GM19193 (cell line): Measurements from ENCODE around the gene AIDA.

Experiments
- POLR2A ChIP-seq: IDR thresholded peaks from 4 replicates; pipeline ENCODE4 v1.6.1; 2011; ENCODE audit not compliant: insufficient read depth, insufficient read length; ENCODE audit errors: extremely low read depth

AIDA gene

DNA sequence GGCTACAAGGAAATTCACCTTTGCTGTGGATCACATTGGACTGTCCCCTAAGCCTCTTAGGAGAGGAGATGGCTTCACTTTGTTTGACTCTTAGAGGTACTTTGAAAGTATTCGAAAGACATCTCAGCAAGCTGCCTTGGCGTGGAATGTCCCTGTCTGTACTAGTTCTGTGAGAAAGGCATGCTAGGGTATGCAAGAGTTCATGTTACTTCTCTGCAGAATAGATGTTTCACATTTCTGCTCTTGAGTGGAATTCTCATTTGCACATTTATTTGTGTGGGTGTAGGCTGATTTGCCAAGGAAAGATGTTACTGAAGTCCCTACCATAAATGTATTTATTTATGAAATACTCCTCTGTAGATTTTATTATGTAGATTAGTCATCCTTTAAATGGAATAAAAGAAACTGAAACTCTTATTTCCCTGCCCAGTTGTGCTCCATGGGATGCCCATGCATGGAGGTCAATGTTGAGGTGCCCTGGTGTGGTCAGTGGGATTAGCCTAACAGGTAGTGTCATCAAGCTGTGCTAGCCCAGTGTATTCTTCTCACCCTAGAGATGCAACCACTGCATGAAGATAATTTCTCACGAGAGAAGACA lies 80.6 kb downstream of the AIDA start:
- no peak for TF ChIP-seq POLR2A

DNA sequence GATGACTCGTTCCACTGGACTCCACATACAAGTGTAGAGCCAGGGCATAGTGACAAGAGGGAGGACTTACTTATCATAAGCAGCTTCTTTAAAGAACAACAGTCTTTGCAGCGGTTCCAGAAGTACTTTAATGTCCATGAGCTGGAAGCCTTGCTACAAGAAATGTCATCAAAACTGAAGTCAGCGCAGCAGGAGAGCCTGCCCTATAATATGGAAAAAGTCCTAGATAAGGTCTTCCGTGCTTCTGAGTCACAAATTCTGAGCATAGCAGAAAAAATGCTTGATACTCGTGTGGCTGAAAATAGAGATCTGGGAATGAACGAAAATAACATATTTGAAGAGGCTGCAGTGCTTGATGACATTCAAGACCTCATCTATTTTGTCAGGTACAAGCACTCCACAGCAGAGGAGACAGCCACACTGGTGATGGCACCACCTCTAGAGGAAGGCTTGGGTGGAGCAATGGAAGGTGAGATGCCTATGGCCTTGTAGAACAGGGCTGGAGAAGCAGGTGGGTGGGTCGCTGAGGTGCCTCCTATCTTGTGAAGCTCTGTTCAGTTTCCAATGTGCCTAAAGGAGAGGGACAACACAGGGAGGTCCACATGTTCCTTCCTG lies 82.3 kb downstream of the AIDA start:
- TF ChIP-seq POLR2A, result no peak

DNA sequence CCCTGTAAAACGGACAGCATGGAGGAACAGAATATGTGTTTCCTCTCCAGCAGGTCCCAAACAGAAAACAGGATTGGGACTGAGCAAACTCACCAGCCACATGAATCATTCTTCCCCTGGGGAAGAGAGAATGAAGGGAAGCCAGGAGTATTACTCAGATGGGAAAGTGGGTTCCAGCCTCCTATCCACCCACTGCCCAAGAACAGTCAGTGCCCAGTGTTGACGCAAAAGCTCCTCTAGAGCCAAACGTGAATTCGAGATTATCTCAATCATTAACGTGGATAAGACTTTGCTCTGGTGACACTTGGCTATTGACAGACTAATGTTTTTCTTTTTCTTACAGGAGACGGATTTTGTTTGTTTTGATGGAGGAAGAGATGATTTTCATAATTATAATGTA lies 85.1 kb downstream of the AIDA start:
- no peak for TF ChIP-seq POLR2A

DNA sequence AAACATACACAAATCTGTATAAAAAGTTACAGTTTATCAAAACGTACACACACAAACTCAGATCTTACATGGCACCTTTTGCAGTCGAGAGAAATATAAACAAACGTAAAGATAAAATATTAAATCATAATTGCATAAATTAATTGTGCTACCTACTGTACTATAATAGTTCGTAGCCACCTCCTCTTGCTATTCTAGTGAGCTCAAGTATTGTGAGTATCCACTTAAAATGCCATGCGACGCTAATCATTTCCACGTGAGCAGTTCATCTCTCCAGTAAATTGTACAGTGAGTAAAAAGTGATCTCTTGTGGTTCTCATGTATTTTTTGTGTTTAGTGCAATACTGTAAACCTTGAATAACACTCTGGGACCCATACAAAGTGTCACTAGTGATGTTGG lies 88.1 kb downstream of the AIDA start:
- TF ChIP-seq POLR2A, result no peak

DNA sequence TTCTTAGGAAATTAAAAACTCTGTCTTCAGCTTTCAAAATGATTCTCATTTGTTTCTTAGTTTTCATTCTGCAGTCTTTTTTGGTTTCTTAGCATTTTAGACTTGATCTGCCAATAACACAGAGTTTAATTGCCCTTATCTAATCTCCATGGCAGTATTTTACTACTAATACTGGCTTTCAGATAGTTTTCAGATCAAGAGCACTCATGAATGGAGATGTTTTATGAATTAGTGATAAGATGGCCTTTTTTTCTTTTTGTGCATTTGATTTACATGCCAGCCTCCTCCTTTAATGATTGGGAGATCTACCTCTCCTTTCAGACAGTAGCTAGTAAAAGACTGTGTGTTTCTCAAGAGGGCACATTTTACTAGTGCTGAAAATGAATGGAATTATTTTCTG lies 88.8 kb downstream of the AIDA start:
- no peak for TF ChIP-seq POLR2A

DNA sequence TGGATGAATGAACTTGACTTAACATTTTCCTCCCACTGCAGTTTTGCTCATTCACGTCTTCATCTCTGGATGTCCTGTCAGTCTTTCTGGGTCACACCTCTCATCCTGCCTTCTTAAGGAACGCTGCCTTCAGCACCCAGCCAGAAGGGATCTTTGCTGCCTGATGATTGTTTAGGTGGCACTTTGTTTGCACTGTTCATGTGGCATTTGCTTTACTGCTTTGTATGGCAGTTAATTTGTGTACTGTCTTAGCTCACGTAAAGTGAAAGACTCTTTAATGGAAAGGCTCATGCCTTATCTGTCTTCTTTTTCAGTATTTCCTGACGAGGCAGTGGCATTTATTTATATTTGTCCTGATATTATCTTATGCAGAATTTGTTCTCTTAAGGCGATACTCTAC lies 89.5 kb downstream of the AIDA start:
- no peak for TF ChIP-seq POLR2A

DNA sequence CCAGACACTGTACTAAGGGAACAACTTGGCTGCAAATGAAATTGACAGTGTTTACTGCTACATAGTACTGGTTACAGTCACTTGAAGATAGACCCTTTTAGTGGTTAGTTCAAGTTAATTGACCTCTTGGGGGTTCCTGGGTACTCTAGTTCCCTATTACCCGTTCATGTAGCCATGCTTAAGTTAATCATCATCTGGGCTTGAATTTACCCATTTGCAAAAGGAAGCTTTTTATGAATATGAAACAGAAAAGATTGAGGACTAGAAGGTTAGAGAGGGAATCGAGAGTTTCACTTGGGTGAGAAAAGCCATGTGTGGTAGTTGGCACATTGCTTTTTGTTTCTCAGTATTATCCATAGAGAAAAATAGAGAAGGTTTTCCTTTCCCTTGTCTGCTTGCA lies 91.7 kb downstream of the AIDA start:
- TF ChIP-seq POLR2A, result no peak

DNA sequence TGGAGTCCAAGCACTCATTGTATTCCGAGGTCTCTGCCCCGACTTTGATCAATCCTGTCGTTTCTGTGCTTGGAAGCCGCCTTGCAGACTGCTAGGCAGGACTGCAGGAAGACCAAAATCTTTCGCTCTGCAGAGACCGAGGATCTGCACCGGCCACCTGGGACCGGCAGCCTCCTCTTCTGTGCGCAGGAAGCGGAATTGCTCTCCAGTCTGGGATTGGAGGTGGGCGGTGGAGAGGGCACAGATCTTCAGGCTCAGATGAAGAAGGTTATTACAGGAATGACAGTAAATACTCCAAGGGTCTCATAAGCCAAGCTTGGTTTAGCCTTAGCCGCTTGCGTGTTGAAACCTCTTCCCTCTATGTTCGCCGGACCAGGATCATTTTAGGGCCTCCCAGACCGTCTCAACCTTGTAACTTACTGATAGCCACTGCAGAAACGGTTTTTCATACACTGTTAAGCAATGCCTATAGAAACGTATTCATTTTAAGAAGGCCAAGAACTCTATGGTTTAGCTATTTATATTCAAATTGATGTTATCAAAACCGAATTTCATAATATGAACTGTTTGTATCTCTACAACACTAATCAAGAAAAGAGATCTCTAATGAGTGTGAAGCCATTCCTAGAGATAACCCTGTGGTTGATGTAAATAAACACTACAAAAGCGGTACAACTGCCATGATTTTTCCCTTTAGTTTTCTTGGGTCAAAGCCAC lies 93.3 kb downstream of the AIDA start:
- TF ChIP-seq POLR2A, result no peak
